Neural progenitor cell (in vitro differentiated cells): ENCODE results near the gene CCDC6. TPM values are rescaled to one million over a fixed set of nuclear protein-coding genes. Genes with fewer than 3 reads are reported as not detected.

Experiments
- DNase-seq: peaks from one replicate; pipeline ENCODE4 v3.0.0-alpha.2; 2016; ENCODE audit warnings: low spot score
- H2AFZ ChIP-seq: fragments of 200-600 bp; sonication (generic); replicated peaks from 2 replicates; pipeline ENCODE4 v1.6.1; 2016; ENCODE audit warnings: antibody characterized with exemption
- H3F3A ChIP-seq: fragments of 200-600 bp; sonication (generic); 2 replicates; pipeline ENCODE4 v1.6.1; 2016; ENCODE audit warnings: antibody characterized with exemption, low read depth
- H3K27ac ChIP-seq: fragments of 200-600 bp; sonication (generic); 2 replicates; pipeline ENCODE4 v1.5.1; 2016; ENCODE audit warnings: mild to moderate bottlenecking
- H3K27me3 ChIP-seq: fragments of 200-600 bp; sonication (generic); 2 replicates; pipeline ENCODE4 v1.6.1; 2016; ENCODE audit warnings: mild to moderate bottlenecking, moderate library complexity
- H3K36me3 ChIP-seq: fragments of 200-600 bp; sonication (generic); 2 replicates; pipeline ENCODE4 v1.5.1; 2016
- H3K4me1 ChIP-seq: fragments of 200-600 bp; sonication (generic); 2 replicates; pipeline ENCODE4 v1.6.1; 2016; ENCODE audit warnings: mixed run types
- H3K4me2 ChIP-seq: fragments of 200-600 bp; sonication (generic); 2 replicates; pipeline ENCODE4 v1.6.1; 2016
- H3K4me3 ChIP-seq: fragments of 200-600 bp; sonication (generic); 2 replicates; pipeline ENCODE4 v1.5.1; 2016
- H3K79me2 ChIP-seq: fragments of 200-600 bp; sonication (generic); 2 replicates; pipeline ENCODE4 v1.6.1; 2016; ENCODE audit warnings: low read depth
- H3K9ac ChIP-seq: fragments of 200-600 bp; sonication (generic); 2 replicates; pipeline ENCODE4 v1.6.1; 2016
- H3K9me3 ChIP-seq: fragments of 200-600 bp; sonication (generic); 2 replicates; pipeline ENCODE4 v1.5.1; 2016; ENCODE audit warnings: low read depth
- H4K20me1 ChIP-seq: fragments of 200-600 bp; sonication (generic); 2 replicates; pipeline ENCODE4 v1.6.1; 2016; ENCODE audit warnings: low read depth
- H3K27ac Mint-ChIP-seq: 3 replicates; pipeline ENCODE4 v1.8.0; 2021; ENCODE audit warnings: mixed read lengths
- H3K27me3 Mint-ChIP-seq: 2 replicates; pipeline ENCODE4 v1.8.0; 2022; ENCODE audit warnings: low read depth, mild to moderate bottlenecking, inconsistent platforms, moderate library complexity, mixed read lengths; ENCODE audit not compliant: insufficient read depth
- H3K36me3 Mint-ChIP-seq: 3 replicates; pipeline ENCODE4 v1.8.0; 2021; ENCODE audit warnings: mixed read lengths
- H3K4me1 Mint-ChIP-seq: 3 replicates; pipeline ENCODE4 v1.8.0; 2021; ENCODE audit warnings: mixed read lengths
- H3K4me3 Mint-ChIP-seq: 3 replicates; pipeline ENCODE4 v1.8.0; 2021; ENCODE audit warnings: mild to moderate bottlenecking, moderate library complexity, mixed read lengths
- H3K9me3 Mint-ChIP-seq: 3 replicates; pipeline ENCODE4 v1.8.0; 2020; ENCODE audit warnings: mixed read lengths
- EZH2 ChIP-seq: fragments of 200-600 bp; sonication (generic); IDR thresholded peaks from 2 replicates; pipeline ENCODE4 v1.6.1; 2017; ENCODE audit warnings: antibody characterized with exemption, mild to moderate bottlenecking, moderate library complexity
- EZH2phosphoT487 ChIP-seq: fragments of 200-600 bp; sonication (generic); IDR thresholded peaks from 2 replicates; pipeline ENCODE4 v1.6.1; 2017; ENCODE audit warnings: antibody characterized with exemption
- total RNA-seq: library from RNA; depleted of rRNA; stranded (reverse); fragments of >200 nt; gene quantifications from 2 replicates; pipeline ENCODE4 v1.2.3, GENCODE V29; 2015; ENCODE audit warnings: low replicate concordance
- TF ChIP-seq, protein P1 (sequence below): fragments of 200-600 bp; sonication (generic); IDR thresholded peaks from 2 replicates; pipeline ENCODE4 v1.5.1; 2017; ENCODE audit warnings: antibody characterized with exemption, mild to moderate bottlenecking

CCDC6 gene
- total RNA-seq, 1 donor from 2014 or later: 29.4 TPM

- H3K27ac ChIP-seq: no peak overlapping the region
- H3K9me3 ChIP-seq: no peaks in the 10 kb centered on the region
- H3K4me3 Mint-ChIP-seq: no peak overlapping the region
- no peaks in the 10 kb centered on the region for H3F3A ChIP-seq
- H3K27me3 Mint-ChIP-seq: no peaks in the 10 kb centered on the region
- no peak for DNase-seq
- H3K4me3 ChIP-seq: no peak overlapping the region
- peaks cover 6% of the 10 kb centered on the region for H3K9me3 Mint-ChIP-seq
- no peak overlapping the region for H3K4me2 ChIP-seq
- peaks cover 32% of the 10 kb centered on the region for H3K36me3 Mint-ChIP-seq
- peaks cover 2% of the 10 kb centered on the region for H3K4me1 Mint-ChIP-seq
- H3K9ac ChIP-seq: no peak overlapping the region
- no peak overlapping the region for H2AFZ ChIP-seq
- no peaks in the 10 kb centered on the region for H4K20me1 ChIP-seq
- no peaks in the 10 kb centered on the region for H3K36me3 ChIP-seq
- TF ChIP-seq EZH2 (no peak), EZH2phosphoT487 (no peak)
- TF ChIP-seq, protein P1, sequence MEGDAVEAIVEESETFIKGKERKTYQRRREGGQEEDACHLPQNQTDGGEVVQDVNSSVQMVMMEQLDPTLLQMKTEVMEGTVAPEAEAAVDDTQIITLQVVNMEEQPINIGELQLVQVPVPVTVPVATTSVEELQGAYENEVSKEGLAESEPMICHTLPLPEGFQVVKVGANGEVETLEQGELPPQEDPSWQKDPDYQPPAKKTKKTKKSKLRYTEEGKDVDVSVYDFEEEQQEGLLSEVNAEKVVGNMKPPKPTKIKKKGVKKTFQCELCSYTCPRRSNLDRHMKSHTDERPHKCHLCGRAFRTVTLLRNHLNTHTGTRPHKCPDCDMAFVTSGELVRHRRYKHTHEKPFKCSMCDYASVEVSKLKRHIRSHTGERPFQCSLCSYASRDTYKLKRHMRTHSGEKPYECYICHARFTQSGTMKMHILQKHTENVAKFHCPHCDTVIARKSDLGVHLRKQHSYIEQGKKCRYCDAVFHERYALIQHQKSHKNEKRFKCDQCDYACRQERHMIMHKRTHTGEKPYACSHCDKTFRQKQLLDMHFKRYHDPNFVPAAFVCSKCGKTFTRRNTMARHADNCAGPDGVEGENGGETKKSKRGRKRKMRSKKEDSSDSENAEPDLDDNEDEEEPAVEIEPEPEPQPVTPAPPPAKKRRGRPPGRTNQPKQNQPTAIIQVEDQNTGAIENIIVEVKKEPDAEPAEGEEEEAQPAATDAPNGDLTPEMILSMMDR: no peak
- peaks cover 84% of the 10 kb centered on the region for H3K79me2 ChIP-seq
- no peak overlapping the region for H3K27ac Mint-ChIP-seq
- H3K27me3 ChIP-seq: no peaks in the 10 kb centered on the region
- peaks cover 7% of the 10 kb centered on the region for H3K4me1 ChIP-seq
Measured at GRCh38 chr10:59823751-59824150, 82.6 kb downstream of the CCDC6 start.

GRCh38 chr10:59823111-59823510 is 83.2 kb downstream of the CCDC6 start:
- H3F3A ChIP-seq: no peaks in the 10 kb centered on the region
- TF ChIP-seq EZH2: no peak
- TF ChIP-seq EZH2phosphoT487: no peak
- TF ChIP-seq, protein P1: no peak
- Mint-ChIP-seq H3K27ac (no peak overlapping the region), H3K36me3 (peaks cover 36% of the 10 kb centered on the region), H3K4me3 (no peak overlapping the region), H3K4me1 (peaks cover 2% of the 10 kb centered on the region), H3K27me3 (no peaks in the 10 kb centered on the region), H3K9me3 (peaks cover 6% of the 10 kb centered on the region)
- no peak overlapping the region for H3K4me2 ChIP-seq
- no peaks in the 10 kb centered on the region for H3K27me3 ChIP-seq
- no peak overlapping the region for H3K9ac ChIP-seq
- no peaks in the 10 kb centered on the region for H3K9me3 ChIP-seq
- H3K4me1 ChIP-seq: peaks cover 7% of the 10 kb centered on the region
- H2AFZ ChIP-seq: no peak overlapping the region
- H3K36me3 ChIP-seq: no peaks in the 10 kb centered on the region
- H3K79me2 ChIP-seq: peaks cover 82% of the 10 kb centered on the region
- no peak for DNase-seq
- H4K20me1 ChIP-seq: no peaks in the 10 kb centered on the region
- no peak overlapping the region for H3K27ac ChIP-seq
- no peak overlapping the region for H3K4me3 ChIP-seq

DNA sequence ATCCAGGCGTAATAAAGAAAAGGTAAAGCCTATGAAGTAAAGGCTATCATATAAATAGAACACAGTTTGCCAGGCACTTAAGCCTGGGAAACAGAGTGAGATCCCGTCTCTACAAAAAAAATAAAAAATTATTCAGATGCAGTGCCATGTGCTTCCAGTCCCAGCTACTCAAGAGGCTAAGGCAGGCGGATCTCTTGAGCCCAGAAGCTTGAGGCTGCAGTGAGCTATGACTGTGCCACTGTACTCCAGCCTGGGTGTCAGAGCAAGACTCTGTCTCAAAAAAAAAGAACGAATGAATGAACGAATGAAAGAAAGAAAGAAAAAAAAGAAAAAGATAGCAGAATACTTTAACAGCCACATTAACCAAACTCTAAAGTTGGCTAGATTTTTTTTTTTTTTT is 85.9 kb downstream of the CCDC6 start:
- Histone ChIP-seq H3K4me3 (no peak overlapping the region), H4K20me1 (no peaks in the 10 kb centered on the region), H3F3A (no peaks in the 10 kb centered on the region), H3K79me2 (peaks cover 80% of the 10 kb centered on the region), H3K4me2 (no peak overlapping the region), H3K36me3 (no peaks in the 10 kb centered on the region), H3K27me3 (no peaks in the 10 kb centered on the region), H2AFZ (no peak overlapping the region), H3K27ac (peak overlapping the region; percentile 32), H3K9me3 (no peaks in the 10 kb centered on the region), H3K9ac (no peak overlapping the region), H3K4me1 (peaks cover 6% of the 10 kb centered on the region)
- TF ChIP-seq EZH2phosphoT487 (no peak), EZH2 (no peak)
- TF ChIP-seq, protein P1: no peak
- peaks cover 2% of the 10 kb centered on the region for H3K4me1 Mint-ChIP-seq
- no peak overlapping the region for H3K27ac Mint-ChIP-seq
- no peak for DNase-seq
- no peaks in the 10 kb centered on the region for H3K27me3 Mint-ChIP-seq
- peaks cover 6% of the 10 kb centered on the region for H3K9me3 Mint-ChIP-seq
- peaks cover 32% of the 10 kb centered on the region for H3K36me3 Mint-ChIP-seq
- no peak overlapping the region for H3K4me3 Mint-ChIP-seq
